Neural cell (in vitro differentiated cells): Measurements from ENCODE around the gene ZMAT5. TPM values are rescaled to one million over a fixed set of nuclear protein-coding genes. Genes with fewer than 3 reads are reported as not detected.

Experiments
- H2AFZ ChIP-seq: fragments of 200-600, 300-800 bp; sonication (generic), shearing (Covaris generic); 2 replicates; pipeline ENCODE4 v1.6.0; 2014; ENCODE audit warnings: low read depth, mild to moderate bottlenecking, antibody characterized with exemption, low read length, moderate library complexity
- H3F3A ChIP-seq: fragments of 200-600 bp; shearing (Covaris generic); 2 replicates; pipeline ENCODE4 v1.6.1; 2016; ENCODE audit warnings: mild to moderate bottlenecking, moderate library complexity, mixed read lengths, antibody characterized with exemption, low read length; ENCODE audit not compliant: insufficient read depth, poor library complexity, severe bottlenecking
- H3K27ac ChIP-seq: fragments of 200-600, 300-800 bp; sonication (generic), shearing (Covaris generic); 2 replicates; pipeline ENCODE4 v1.5.1; 2014; ENCODE audit warnings: mild to moderate bottlenecking, low read length, moderate library complexity
- H3K27me3 ChIP-seq: fragments of 300-800, 200-600 bp; sonication (generic), shearing (Covaris generic); 2 replicates; pipeline ENCODE4 v1.6.0; 2014; ENCODE audit warnings: mild to moderate bottlenecking, low read depth, low read length, moderate library complexity; ENCODE audit not compliant: insufficient read depth
- H3K36me3 ChIP-seq: fragments of 300-800, 200-600 bp; sonication (generic), shearing (Covaris generic); 2 replicates; pipeline ENCODE4 v1.5.1; 2014; ENCODE audit warnings: mild to moderate bottlenecking, antibody characterized with exemption, low read length, moderate library complexity; ENCODE audit not compliant: insufficient read depth
- H3K4me2 ChIP-seq: fragments of 300-800, 200-600 bp; sonication (generic), shearing (Covaris generic); 2 replicates; pipeline ENCODE4 v1.6.0; 2014; ENCODE audit warnings: mild to moderate bottlenecking, low read length
- H3K4me3 ChIP-seq: fragments of 300-800, 200-600 bp; sonication (generic), shearing (Covaris generic); 2 replicates; pipeline ENCODE4 v1.5.1; 2014; ENCODE audit warnings: mild to moderate bottlenecking, low read length, moderate library complexity
- H3K79me2 ChIP-seq: fragments of 200-600 bp; shearing (Covaris generic); replicated peaks from 2 replicates; pipeline ENCODE4 v1.6.0; 2014; ENCODE audit warnings: mild to moderate bottlenecking, low read length, moderate library complexity; ENCODE audit not compliant: insufficient read depth
- H3K9ac ChIP-seq: fragments of 300-800, 200-600 bp; sonication (generic), shearing (Covaris generic); 2 replicates; pipeline ENCODE4 v1.6.1; 2016; ENCODE audit warnings: mild to moderate bottlenecking, low read length, mixed read lengths
- H3K9me2 ChIP-seq: fragments of 200-600 bp; shearing (Covaris generic); 2 replicates; pipeline ENCODE4 v1.6.1; 2016; ENCODE audit warnings: mild to moderate bottlenecking, low read length, mixed read lengths; ENCODE audit not compliant: insufficient read depth
- H3K9me3 ChIP-seq: fragments of 200-600, 300-800 bp; sonication (generic), shearing (Covaris generic); 2 replicates; pipeline ENCODE4 v1.6.1; 2016; ENCODE audit warnings: mild to moderate bottlenecking, mixed run types, low read length, moderate library complexity, mixed read lengths
- H4K20me1 ChIP-seq: fragments of 200-600 bp; shearing (Covaris generic); 2 replicates; pipeline ENCODE4 v1.6.1; 2016; ENCODE audit warnings: mild to moderate bottlenecking, mixed run types; ENCODE audit not compliant: insufficient read depth
- EP300 ChIP-seq: fragments of 450-650 bp; conservative IDR thresholded peaks from 2 replicates; pipeline ENCODE4 v1.6.1; 2014; ENCODE audit warnings: antibody characterized with exemption, mild to moderate bottlenecking, moderate library complexity; ENCODE audit not compliant: poor library complexity, severe bottlenecking
- EZH2 ChIP-seq: fragments of 200-600, 300-800 bp; shearing (Covaris generic), sonication (generic); IDR thresholded peaks from 2 replicates; pipeline ENCODE4 v1.6.1; 2014; ENCODE audit warnings: antibody characterized with exemption, low read length, borderline replicate concordance, mild to moderate bottlenecking; ENCODE audit not compliant: insufficient read depth, poor library complexity, severe bottlenecking
- MXI1 ChIP-seq: fragments of 450-650 bp; conservative IDR thresholded peaks from 2 replicates; pipeline ENCODE4 v1.6.1; 2014; ENCODE audit warnings: antibody characterized with exemption, mild to moderate bottlenecking; ENCODE audit not compliant: poor library complexity, severe bottlenecking
- POLR2AphosphoS5 ChIP-seq: IDR thresholded peaks from 2 replicates; pipeline ENCODE4 v1.6.1; 2012
- RAD21 ChIP-seq: fragments of 450-650 bp; conservative IDR thresholded peaks from 2 replicates; pipeline ENCODE4 v1.6.1; 2014; ENCODE audit warnings: antibody characterized with exemption, mild to moderate bottlenecking, moderate library complexity
- SMC3 ChIP-seq: fragments of 450-650 bp; conservative IDR thresholded peaks from 2 replicates; pipeline ENCODE4 v1.6.1; 2014; ENCODE audit warnings: antibody characterized with exemption, mild to moderate bottlenecking, moderate library complexity; ENCODE audit not compliant: poor library complexity
- TAF1 ChIP-seq: IDR thresholded peaks from 2 replicates; pipeline ENCODE4 v1.6.1; 2012; ENCODE audit warnings: low read depth
- polyA plus RNA-seq: library from polyadenylated mRNA; depleted of rRNA; stranded (reverse); fragments of >200 nt; gene quantifications from 2 replicates; pipeline ENCODE4 v1.2.3, GENCODE V29; 2014
- TF ChIP-seq, protein P1 (sequence below): fragments of 450-650 bp; IDR thresholded peaks from 2 replicates; pipeline ENCODE4 v1.5.1; 2014; ENCODE audit warnings: antibody characterized with exemption, mild to moderate bottlenecking, moderate library complexity; ENCODE audit not compliant: poor library complexity, severe bottlenecking
- TF ChIP-seq, protein P2 (sequence below): IDR thresholded peaks from 2 replicates; pipeline ENCODE4 v1.6.1; 2012; ENCODE audit warnings: borderline replicate concordance

ZMAT5 gene
- polyA plus RNA-seq, 1 donor from 2014 or later, result 54.9 TPM

DNA sequence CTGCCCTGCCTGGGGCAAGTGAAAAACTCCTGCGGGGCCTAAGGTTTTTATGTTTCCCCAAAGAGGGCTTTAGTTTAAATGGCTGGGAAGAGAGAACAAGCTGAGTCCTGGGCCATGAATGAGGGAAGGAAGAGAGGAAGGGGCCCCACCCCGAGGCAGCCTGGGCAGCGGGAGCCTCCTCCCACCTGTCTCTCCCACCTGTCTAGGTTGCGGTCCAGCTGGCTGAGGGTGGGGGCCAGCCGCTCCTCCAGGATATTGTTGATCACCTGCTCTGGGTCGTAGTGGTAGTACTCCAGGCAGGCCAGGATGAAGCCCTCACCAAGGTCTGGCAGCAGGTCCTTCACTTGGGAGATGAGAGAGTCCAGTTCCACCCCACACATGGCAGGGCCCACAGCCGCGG lies 35.0 kb upstream of the ZMAT5 start:
- Histone ChIP-seq H3K36me3 (peaks cover 10% of the 10 kb centered on the region), H2AFZ (no peak overlapping the region), H3K9me3 (no peaks in the 10 kb centered on the region), H3K27me3 (no peaks in the 10 kb centered on the region), H3K27ac (no peak overlapping the region), H3K9ac (no peak overlapping the region), H4K20me1 (no peaks in the 10 kb centered on the region), H3K79me2 (no peaks in the 10 kb centered on the region), H3K4me2 (no peak overlapping the region), H3K4me3 (no peak overlapping the region), H3F3A (no peaks in the 10 kb centered on the region), H3K9me2 (no peaks in the 10 kb centered on the region)
- no peak for TF ChIP-seq EP300
- TF ChIP-seq EZH2, result no peak
- no peak for TF ChIP-seq MXI1
- TF ChIP-seq, protein P1, sequence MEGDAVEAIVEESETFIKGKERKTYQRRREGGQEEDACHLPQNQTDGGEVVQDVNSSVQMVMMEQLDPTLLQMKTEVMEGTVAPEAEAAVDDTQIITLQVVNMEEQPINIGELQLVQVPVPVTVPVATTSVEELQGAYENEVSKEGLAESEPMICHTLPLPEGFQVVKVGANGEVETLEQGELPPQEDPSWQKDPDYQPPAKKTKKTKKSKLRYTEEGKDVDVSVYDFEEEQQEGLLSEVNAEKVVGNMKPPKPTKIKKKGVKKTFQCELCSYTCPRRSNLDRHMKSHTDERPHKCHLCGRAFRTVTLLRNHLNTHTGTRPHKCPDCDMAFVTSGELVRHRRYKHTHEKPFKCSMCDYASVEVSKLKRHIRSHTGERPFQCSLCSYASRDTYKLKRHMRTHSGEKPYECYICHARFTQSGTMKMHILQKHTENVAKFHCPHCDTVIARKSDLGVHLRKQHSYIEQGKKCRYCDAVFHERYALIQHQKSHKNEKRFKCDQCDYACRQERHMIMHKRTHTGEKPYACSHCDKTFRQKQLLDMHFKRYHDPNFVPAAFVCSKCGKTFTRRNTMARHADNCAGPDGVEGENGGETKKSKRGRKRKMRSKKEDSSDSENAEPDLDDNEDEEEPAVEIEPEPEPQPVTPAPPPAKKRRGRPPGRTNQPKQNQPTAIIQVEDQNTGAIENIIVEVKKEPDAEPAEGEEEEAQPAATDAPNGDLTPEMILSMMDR, result no peak
- TF ChIP-seq, protein P2, sequence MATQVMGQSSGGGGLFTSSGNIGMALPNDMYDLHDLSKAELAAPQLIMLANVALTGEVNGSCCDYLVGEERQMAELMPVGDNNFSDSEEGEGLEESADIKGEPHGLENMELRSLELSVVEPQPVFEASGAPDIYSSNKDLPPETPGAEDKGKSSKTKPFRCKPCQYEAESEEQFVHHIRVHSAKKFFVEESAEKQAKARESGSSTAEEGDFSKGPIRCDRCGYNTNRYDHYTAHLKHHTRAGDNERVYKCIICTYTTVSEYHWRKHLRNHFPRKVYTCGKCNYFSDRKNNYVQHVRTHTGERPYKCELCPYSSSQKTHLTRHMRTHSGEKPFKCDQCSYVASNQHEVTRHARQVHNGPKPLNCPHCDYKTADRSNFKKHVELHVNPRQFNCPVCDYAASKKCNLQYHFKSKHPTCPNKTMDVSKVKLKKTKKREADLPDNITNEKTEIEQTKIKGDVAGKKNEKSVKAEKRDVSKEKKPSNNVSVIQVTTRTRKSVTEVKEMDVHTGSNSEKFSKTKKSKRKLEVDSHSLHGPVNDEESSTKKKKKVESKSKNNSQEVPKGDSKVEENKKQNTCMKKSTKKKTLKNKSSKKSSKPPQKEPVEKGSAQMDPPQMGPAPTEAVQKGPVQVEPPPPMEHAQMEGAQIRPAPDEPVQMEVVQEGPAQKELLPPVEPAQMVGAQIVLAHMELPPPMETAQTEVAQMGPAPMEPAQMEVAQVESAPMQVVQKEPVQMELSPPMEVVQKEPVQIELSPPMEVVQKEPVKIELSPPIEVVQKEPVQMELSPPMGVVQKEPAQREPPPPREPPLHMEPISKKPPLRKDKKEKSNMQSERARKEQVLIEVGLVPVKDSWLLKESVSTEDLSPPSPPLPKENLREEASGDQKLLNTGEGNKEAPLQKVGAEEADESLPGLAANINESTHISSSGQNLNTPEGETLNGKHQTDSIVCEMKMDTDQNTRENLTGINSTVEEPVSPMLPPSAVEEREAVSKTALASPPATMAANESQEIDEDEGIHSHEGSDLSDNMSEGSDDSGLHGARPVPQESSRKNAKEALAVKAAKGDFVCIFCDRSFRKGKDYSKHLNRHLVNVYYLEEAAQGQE, result no peak
- no peak for TF ChIP-seq RAD21
- no peak for TF ChIP-seq SMC3
- TF ChIP-seq POLR2AphosphoS5, result no peak
- TF ChIP-seq TAF1, result no peak

DNA sequence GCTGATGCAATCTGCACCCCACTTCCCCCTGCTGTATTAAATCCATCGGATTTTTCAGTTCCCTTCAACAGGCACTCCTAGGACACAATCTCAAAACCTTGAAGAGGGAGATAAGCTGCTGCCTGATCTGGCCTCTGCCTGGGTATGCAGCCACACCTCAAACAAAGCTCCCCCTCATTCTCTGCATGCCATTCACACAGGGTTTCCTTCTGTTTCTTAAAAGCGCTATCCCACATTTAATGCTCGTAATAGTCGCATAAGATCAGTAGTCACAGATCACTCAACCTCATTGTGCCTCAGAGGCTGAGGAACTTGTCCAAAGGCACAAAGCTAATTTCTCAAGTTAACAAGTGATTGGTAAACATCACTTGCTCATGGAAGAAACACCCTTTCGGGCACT lies 34.3 kb upstream of the ZMAT5 start:
- Histone ChIP-seq H3K9me3 (no peaks in the 10 kb centered on the region), H3K27ac (no peak overlapping the region), H4K20me1 (no peaks in the 10 kb centered on the region), H3K36me3 (peaks cover 10% of the 10 kb centered on the region), H3K9ac (no peak overlapping the region), H3K79me2 (no peaks in the 10 kb centered on the region), H2AFZ (no peak overlapping the region), H3K27me3 (no peaks in the 10 kb centered on the region), H3K9me2 (no peaks in the 10 kb centered on the region), H3F3A (no peaks in the 10 kb centered on the region), H3K4me3 (no peak overlapping the region), H3K4me2 (no peak overlapping the region)
- no peak for TF ChIP-seq TAF1
- TF ChIP-seq RAD21, result no peak
- no peak for TF ChIP-seq EP300
- no peak for TF ChIP-seq MXI1
- TF ChIP-seq, protein P1, result no peak
